ENCODE data around the gene SSBP3. TPM values are rescaled to one million over a fixed set of nuclear protein-coding genes. Genes with fewer than 3 reads are reported as not detected.

The SSBP3 gene
- total and polyA plus RNA-seq, 2 of the 13 experiments (the other 11 are each of a cell fraction or from before 2014, with no cell fraction given): 8.5 to 17.6 TPM

GRCh38 chr1:54255026-54255702 lies 151.0 kb downstream of the SSBP3 start:
- 96% methylated on average over 9 of the region's 9 CpGs for WGBS (ENCODE audit: low lambda C conversion rate)
- H3K36me3 ChIP-seq (replicated peaks in 1 of 2; ENCODE audit: control insufficient read depth in 1 of 2, insufficient read depth in 2 of 2, low read length in 2 of 2): peaks cover 7 to 11% of the 10 kb centered on the region in 2 experiments; a peak in 3 of 5 replicates
- H3K79me2 ChIP-seq (ENCODE audit: insufficient read depth, low read length): no peaks in the 10 kb centered on the region
- no peak overlapping the region for H3K9ac ChIP-seq (ENCODE audit: insufficient read depth, low read depth, low read length)
- no peak overlapping the region for H3K27ac ChIP-seq (ENCODE audit: extremely low read length, insufficient read depth, low read length)
- peaks cover 12% of the 10 kb centered on the region for H3K4me1 ChIP-seq (ENCODE audit: insufficient read depth, low read length)
- CTCF ChIA-PET (ENCODE audit: low intra/inter-chr PET ratio, low total read pairs): no interaction called here
- intact Hi-C loops (cut with micrococcal nuclease; ENCODE audit: unreplicated experiment): no loop called here
- no TSS peak for BruUV-seq (replicated peaks)
- no peaks in the 10 kb centered on the region; a peak in 1 of 5 replicates for H3K27me3 ChIP-seq (ENCODE audit: control insufficient read depth in 1 of 2, insufficient read depth in 2 of 2, low read length in 2 of 2)
- H4K20me1 ChIP-seq (ENCODE audit: insufficient read depth, low read length): no peaks in the 10 kb centered on the region
- ATAC-seq (no peak), DNase-seq (ENCODE audit: low spot score) (no peak), FAIRE-seq (no peak)
- in situ Hi-C loops (cut with HindIII; ENCODE audit: extremely low pct_ligation_motif_present, low pct_unique_long_range_greater_than_20kb): no loop called here
- H3K9me3 ChIP-seq (ENCODE audit: low read length): no peaks in the 10 kb centered on the region
- no peak overlapping the region for H3K4me3 ChIP-seq (replicated peaks in 1 of 3; ENCODE audit: insufficient read depth in 1 of 3, low read depth in 2 of 3, low read length in 3 of 3)
- POLR2A ChIA-PET: no interaction called here
- no peak overlapping the region for H3K4me2 ChIP-seq (ENCODE audit: low read depth, low read length)
- H2AFZ ChIP-seq (ENCODE audit: low read length): no peak overlapping the region
- no peak for TF ChIP-seq CC2D1A (CRISPR knock-in tag; IDR thresholded peaks at IDR 0.05)
- no peak for TF ChIP-seq SYNCRIP (IDR thresholded peaks at IDR 0.05; ENCODE audit: insufficient read depth, low read depth, low read length)

GRCh38 chr1:54254055-54254454 lies 152.1 kb downstream of the SSBP3 start:
- Histone ChIP-seq H3K4me1 (ENCODE audit: insufficient read depth, low read length) (peaks cover 12% of the 10 kb centered on the region), H2AFZ (ENCODE audit: low read length) (no peak overlapping the region), H3K27me3 (ENCODE audit: control insufficient read depth in 1 of 2, insufficient read depth in 2 of 2, low read length in 2 of 2) (no peaks in the 10 kb centered on the region), H3K4me3 (replicated peaks in 1 of 3; ENCODE audit: insufficient read depth in 1 of 3, low read depth in 2 of 3, low read length in 3 of 3) (no peak overlapping the region), H3K79me2 (ENCODE audit: insufficient read depth, low read length) (no peaks in the 10 kb centered on the region), H3K9ac (ENCODE audit: insufficient read depth, low read depth, low read length) (no peak overlapping the region), H3K36me3 (replicated peaks in 1 of 2; ENCODE audit: control insufficient read depth in 1 of 2, insufficient read depth in 2 of 2, low read length in 2 of 2) (peaks cover 11% of the 10 kb centered on the region in 2 experiments; a peak in 4 of 5 replicates), H3K27ac (ENCODE audit: extremely low read length, insufficient read depth, low read length) (no peak overlapping the region), H3K4me2 (ENCODE audit: low read depth, low read length) (no peak overlapping the region), H4K20me1 (ENCODE audit: insufficient read depth, low read length) (no peaks in the 10 kb centered on the region), H3K9me3 (ENCODE audit: low read length) (no peaks in the 10 kb centered on the region)
- intact Hi-C loops (cut with micrococcal nuclease; ENCODE audit: unreplicated experiment): no loop called here
- WGBS (ENCODE audit: low lambda C conversion rate): 94% methylated on average over 8 of the region's 10 CpGs
- DNase-seq (ENCODE audit: low spot score) (no peak), ATAC-seq (no peak), FAIRE-seq (no peak)
- in situ Hi-C loops (cut with HindIII; ENCODE audit: extremely low pct_ligation_motif_present, low pct_unique_long_range_greater_than_20kb): no loop called here
- no TSS peak for BruUV-seq (replicated peaks)
- ChIA-PET CTCF (ENCODE audit: low intra/inter-chr PET ratio, low total read pairs) (no interaction called here), POLR2A (no interaction called here)
- TF ChIP-seq E2F1 (CRISPR knock-in tag; IDR thresholded peaks at IDR 0.05) (no peak), FOXJ3 (CRISPR knock-in tag; IDR thresholded peaks at IDR 0.05; ENCODE audit: borderline replicate concordance) (no peak), SP140L (CRISPR knock-in tag; IDR thresholded peaks at IDR 0.05; ENCODE audit: borderline replicate concordance) (no peak), ZNF740 (CRISPR knock-in tag; IDR thresholded peaks at IDR 0.05) (no peak), ZNF850 (CRISPR knock-in tag; conservative IDR thresholded peaks at IDR 0.05) (no peak)
